K562 (cell line): ENCODE data around the gene MTCH2.

Experiments
- AFF4 ChIP-seq: sonication (generic); formaldehyde crosslinking; IDR thresholded peaks from 2 replicates; pipeline ENCODE4 v1.8.0; 2023; ENCODE audit warnings: mild to moderate bottlenecking, missing genetic modification reagents
- ATF2 ChIP-seq: sonication (generic); formaldehyde crosslinking; IDR thresholded peaks from 2 replicates; pipeline ENCODE4 v1.8.1; 2022; ENCODE audit warnings: missing genetic modification reagents
- BCLAF1 ChIP-seq, 2 experiments: fragments of 450-650 bp in 1 of 2; IDR thresholded peaks; 2 replicates each; pipeline ENCODE4 v1.6.1; 2011 to 2017; ENCODE audit warnings: low read depth in 2 of 2, antibody characterized with exemption in 1 of 2, borderline replicate concordance in 1 of 2, low read length in 1 of 2, mild to moderate bottlenecking in 1 of 2, mixed read lengths in 1 of 2; ENCODE audit not compliant: control insufficient read depth in 1 of 2
- CTCF ChIP-seq, 3 experiments: IDR thresholded peaks in 2 of 3; conservative IDR thresholded peaks in 1 of 3; 2 replicates each; pipeline ENCODE4 v1.5.1; 2011 to 2012; ENCODE audit warnings: low read length in 3 of 3, mild to moderate bottlenecking in 3 of 3, control low read depth in 2 of 3, improper control_type of control experiment in 1 of 3, inconsistent platforms in 1 of 3, low read depth in 1 of 3, mixed read lengths in 1 of 3, moderate library complexity in 1 of 3; ENCODE audit not compliant: insufficient read depth in 2 of 3
- JUND ChIP-seq, 2 experiments: IDR thresholded peaks; 2 replicates in 1 of 2; 3 replicates in 1 of 2; pipeline ENCODE4 v1.6.1; 2011; ENCODE audit warnings: borderline replicate concordance in 2 of 2, low read depth in 2 of 2, low read length in 2 of 2, improper control_type of control experiment in 1 of 2, missing biosample characterization in 1 of 2, missing genetic modification characterization in 1 of 2, missing genetic modification reagents in 1 of 2
- NCOA2 ChIP-seq, 2 experiments: fragments of 450-650 bp; IDR thresholded peaks; 2 replicates each; pipeline ENCODE4 v1.6.1; 2018; ENCODE audit warnings: mild to moderate bottlenecking in 2 of 2, moderate library complexity in 1 of 2; ENCODE audit not compliant: partially characterized antibody in 2 of 2
- NR2C2 ChIP-seq, 2 experiments: fragments of 200-800 bp in 1 of 2; sonication (Bioruptor generic) in 1 of 2; sonication (generic) in 1 of 2; formaldehyde crosslinking in 1 of 2; IDR thresholded peaks; 2 replicates each; pipeline versions ENCODE4 v1.6.1 to v1.8.0; 2016 to 2022; ENCODE audit warnings: mild to moderate bottlenecking in 1 of 2, missing compliant biosample characterization in 1 of 2, missing genetic modification characterization in 1 of 2, missing genetic modification reagents in 1 of 2
- TAF1 ChIP-seq: IDR thresholded peaks from 2 replicates; pipeline ENCODE4 v1.6.1; 2011; ENCODE audit warnings: mild to moderate bottlenecking, low read length, moderate library complexity; ENCODE audit not compliant: insufficient read depth, control insufficient read depth, severe bottlenecking; ENCODE audit errors: extremely low read depth
- TCF7 ChIP-seq: sonication (generic); IDR thresholded peaks from 2 replicates; pipeline ENCODE4 v1.6.1; 2016; ENCODE audit warnings: antibody characterized with exemption, borderline replicate concordance
- ZBTB8A ChIP-seq: fragments of 450-650 bp; IDR thresholded peaks from 2 replicates; pipeline ENCODE4 v1.6.1; 2018; ENCODE audit warnings: mild to moderate bottlenecking, moderate library complexity; ENCODE audit not compliant: partially characterized antibody
- ZNF232 ChIP-seq: sonication (generic); formaldehyde crosslinking; IDR thresholded peaks from 2 replicates; pipeline ENCODE4 v1.8.0; 2022; ENCODE audit warnings: mild to moderate bottlenecking, missing genetic modification reagents
- TF ChIP-seq, protein P1 (sequence below): fragments of 250-450 bp; sonication (Bioruptor Pico); IDR thresholded peaks from 2 replicates; pipeline ENCODE4 v1.5.1; 2021; ENCODE audit warnings: mild to moderate bottlenecking
- TF ChIP-seq, protein P2 (sequence below): fragments of 450-650 bp; IDR thresholded peaks from 2 replicates; pipeline ENCODE4 v1.6.1; 2014; ENCODE audit warnings: low read depth, mild to moderate bottlenecking, moderate library complexity, borderline replicate concordance

DNA sequence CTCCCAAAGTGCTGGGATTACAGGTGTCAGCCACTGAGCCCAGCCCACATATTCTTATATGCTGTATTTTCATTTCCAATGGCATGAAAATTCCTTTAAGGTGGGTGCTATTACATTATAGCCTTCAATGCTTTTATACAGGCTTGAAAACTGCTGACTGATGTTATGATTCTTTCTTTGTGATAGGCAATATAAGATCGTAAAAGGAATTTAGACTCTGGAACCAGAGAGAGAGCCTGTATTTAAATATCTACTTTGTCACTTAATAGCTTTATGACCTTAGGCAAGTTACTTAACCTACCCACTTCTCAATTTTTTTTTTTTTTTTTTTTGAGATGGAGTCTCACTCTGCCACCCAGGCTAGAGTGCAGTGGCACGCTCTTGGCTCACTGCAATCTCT is 46.6 kb upstream of the MTCH2 start:
- no peak for TF ChIP-seq NR2C2 (CRISPR knock-in tag; IDR thresholded peaks at IDR 0.05)
- no peak for TF ChIP-seq NR2C2 (tag; IDR thresholded peaks at IDR 0.05)
- no peak for TF ChIP-seq TCF7
- TF ChIP-seq, protein P1, sequence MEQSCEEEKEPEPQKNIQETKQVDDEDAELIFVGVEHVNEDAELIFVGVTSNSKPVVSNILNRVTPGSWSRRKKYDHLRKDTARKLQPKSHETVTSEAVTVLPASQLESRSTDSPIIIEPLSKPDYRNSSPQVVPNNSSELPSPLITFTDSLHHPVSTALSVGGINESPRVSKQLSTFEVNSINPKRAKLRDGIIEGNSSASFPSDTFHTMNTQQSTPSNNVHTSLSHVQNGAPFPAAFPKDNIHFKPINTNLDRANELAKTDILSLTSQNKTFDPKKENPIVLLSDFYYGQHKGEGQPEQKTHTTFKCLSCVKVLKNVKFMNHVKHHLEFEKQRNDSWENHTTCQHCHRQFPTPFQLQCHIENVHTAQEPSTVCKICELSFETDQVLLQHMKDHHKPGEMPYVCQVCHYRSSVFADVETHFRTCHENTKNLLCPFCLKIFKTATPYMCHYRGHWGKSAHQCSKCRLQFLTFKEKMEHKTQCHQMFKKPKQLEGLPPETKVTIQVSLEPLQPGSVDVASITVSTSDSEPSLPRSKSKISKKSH (CRISPR knock-in tag), result no peak
- TF ChIP-seq NCOA2 (IDR thresholded peaks at IDR 0.05; ENCODE audit: partially characterized antibody in 2 of 2), result no peak
- TF ChIP-seq CTCF (IDR thresholded peaks at IDR 0.05 in 2 of 3, conservative IDR thresholded peaks at IDR 0.05 in 1 of 3; ENCODE audit: insufficient read depth in 2 of 3, low read depth in 1 of 3, low read length in 3 of 3), result no peak
- TF ChIP-seq BCLAF1 (IDR thresholded peaks at IDR 0.05; ENCODE audit: borderline replicate concordance in 1 of 2, control insufficient read depth in 1 of 2, low read depth in 2 of 2, low read length in 1 of 2), result no peak
- no peak for TF ChIP-seq JUND (IDR thresholded peaks at IDR 0.05; ENCODE audit: borderline replicate concordance, low read depth, low read length)
- no peak for TF ChIP-seq JUND (tag; IDR thresholded peaks at IDR 0.05; ENCODE audit: borderline replicate concordance, low read depth, low read length)
- TF ChIP-seq TAF1, result no peak
- TF ChIP-seq ZNF232, result no peak
- no peak for TF ChIP-seq ATF2 (CRISPR knock-in tag)
- TF ChIP-seq, protein P2, sequence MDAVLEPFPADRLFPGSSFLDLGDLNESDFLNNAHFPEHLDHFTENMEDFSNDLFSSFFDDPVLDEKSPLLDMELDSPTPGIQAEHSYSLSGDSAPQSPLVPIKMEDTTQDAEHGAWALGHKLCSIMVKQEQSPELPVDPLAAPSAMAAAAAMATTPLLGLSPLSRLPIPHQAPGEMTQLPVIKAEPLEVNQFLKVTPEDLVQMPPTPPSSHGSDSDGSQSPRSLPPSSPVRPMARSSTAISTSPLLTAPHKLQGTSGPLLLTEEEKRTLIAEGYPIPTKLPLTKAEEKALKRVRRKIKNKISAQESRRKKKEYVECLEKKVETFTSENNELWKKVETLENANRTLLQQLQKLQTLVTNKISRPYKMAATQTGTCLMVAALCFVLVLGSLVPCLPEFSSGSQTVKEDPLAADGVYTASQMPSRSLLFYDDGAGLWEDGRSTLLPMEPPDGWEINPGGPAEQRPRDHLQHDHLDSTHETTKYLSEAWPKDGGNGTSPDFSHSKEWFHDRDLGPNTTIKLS, result no peak
- TF ChIP-seq AFF4 (CRISPR knock-in tag), result no peak
- TF ChIP-seq ZBTB8A, result no peak
